ENCODE data around the gene PLEKHM2.

PLEKHM2 gene

GRCh38 chr1:15727866-15728534, 43.9 kb downstream of the PLEKHM2 start:
- no peak for DNase-seq

GRCh38 chr1:15728937-15729657, 45.0 kb downstream of the PLEKHM2 start:
- no peak for DNase-seq

DNA sequence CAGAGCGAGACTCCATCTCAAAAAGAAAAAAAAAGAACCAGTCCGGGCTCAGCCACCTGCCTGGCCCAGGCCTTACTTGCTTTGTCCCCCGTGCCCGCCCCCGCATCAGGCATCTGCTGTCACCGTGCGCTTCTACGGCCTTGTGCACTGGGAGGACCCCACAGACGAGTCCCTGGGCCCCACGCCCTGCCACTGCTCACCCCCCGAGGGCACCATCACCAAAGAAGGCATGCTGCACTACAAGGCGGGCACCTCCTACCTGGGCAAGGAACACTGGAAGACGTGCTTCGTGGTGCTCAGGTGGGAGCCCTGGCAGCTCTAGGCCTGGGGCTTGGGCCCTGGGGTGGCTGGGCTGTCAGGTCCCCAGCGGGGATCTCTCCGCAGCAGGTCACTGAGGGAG, 46.3 kb downstream of the PLEKHM2 start:
- no peak for DNase-seq

DNA sequence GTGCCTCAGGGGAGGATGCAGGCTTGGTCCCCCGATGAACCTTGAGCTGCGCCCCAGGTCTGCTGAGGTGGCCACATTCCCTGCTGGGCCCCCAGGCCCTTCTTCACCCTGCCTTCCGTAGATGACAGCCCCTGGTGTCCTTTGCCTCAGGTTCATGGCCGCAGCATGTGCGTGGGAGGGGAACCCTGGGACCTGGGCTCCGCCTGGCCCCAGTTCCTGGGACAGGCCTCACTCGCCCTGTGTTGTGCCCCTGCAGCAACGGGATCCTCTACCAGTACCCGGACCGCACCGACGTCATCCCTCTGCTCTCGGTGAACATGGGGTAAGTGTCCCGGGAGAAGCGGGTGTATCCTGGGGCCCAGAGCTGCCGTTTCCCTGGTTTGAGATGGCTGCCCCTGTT, 46.8 kb downstream of the PLEKHM2 start:
- DNase-seq = no peak

- DNase-seq = no peak
These were observed 47.9 kb downstream of the PLEKHM2 start for GRCh38 chr1:15731735-15732685.

DNA sequence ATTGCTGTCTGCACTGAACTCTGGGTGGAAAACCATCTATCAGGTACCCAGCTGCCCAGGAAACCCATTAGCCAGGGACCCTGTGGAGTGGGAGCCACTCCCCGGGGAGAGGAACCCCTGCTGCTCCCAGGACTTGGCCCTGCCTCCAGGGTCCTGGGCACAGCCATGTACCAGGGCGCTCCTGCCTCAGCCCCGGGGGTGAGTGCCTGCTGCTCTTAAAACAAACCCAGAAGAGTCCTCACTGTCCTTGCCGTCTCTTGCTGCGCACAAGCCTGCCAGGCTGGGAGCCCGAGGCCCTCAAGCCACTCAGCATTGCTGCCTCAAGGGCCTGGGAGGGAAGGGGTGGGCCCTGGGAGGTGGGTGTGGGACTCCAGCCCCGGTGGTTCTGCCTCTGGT, 48.6 kb downstream of the PLEKHM2 start:
- DNase-seq = no peak

DNA sequence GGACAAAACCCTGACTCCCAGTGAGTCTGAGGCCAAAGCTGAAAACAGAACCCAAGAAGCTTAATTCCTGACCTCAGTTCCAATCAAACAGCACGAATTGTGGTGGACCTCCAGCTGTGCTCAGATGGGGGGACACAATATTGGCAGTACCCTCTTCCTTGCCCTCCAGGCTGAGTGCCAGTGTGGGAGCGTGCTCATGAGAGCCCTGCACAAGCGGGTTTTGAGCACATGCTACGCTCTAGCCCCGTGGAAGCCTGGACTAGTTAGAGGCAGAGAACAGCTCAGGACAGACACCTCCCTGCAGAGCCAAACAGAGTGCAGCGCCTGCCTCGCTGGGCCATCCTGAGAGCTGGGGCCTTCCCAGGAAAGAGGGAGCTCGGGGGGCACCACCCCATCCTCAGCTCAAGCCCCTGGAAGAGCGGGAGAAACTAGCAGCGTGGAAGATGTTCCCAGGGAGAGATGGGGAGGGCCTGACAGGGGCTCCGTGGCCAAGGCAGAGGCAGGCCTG, 49.2 kb downstream of the PLEKHM2 start:
- no peak for DNase-seq

DNA sequence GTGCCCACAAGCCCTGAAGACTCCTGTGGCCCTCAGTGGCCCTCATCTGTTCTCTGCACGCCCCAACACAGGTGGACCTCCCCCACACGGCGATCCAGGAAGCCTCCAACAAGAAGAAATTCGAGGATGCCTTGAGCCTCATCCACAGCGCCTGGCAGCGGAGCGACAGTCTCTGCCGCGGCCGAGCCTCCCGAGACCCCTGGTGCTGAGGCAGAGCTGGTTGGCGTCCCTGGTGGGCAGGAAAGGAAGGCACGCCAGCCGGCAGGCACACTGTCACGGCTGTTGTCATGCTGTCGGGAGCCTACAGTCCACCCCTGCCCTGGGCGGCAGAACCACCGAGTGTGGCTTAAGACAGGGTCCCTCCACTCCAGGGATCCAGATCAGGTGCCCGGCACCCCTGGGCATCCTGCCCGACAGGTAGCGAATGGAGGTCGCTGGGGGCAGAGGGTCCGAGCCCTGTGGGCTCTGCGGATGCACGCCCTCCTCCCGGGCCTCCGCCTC, 49.7 kb downstream of the PLEKHM2 start:
- no peak for DNase-seq

- DNase-seq = no peak
These were observed 50.2 kb downstream of the PLEKHM2 start for GRCh38 chr1:15734296-15734695.

- DNase-seq = no peak
These were observed 50.8 kb downstream of the PLEKHM2 start for GRCh38 chr1:15734901-15735300.

DNA sequence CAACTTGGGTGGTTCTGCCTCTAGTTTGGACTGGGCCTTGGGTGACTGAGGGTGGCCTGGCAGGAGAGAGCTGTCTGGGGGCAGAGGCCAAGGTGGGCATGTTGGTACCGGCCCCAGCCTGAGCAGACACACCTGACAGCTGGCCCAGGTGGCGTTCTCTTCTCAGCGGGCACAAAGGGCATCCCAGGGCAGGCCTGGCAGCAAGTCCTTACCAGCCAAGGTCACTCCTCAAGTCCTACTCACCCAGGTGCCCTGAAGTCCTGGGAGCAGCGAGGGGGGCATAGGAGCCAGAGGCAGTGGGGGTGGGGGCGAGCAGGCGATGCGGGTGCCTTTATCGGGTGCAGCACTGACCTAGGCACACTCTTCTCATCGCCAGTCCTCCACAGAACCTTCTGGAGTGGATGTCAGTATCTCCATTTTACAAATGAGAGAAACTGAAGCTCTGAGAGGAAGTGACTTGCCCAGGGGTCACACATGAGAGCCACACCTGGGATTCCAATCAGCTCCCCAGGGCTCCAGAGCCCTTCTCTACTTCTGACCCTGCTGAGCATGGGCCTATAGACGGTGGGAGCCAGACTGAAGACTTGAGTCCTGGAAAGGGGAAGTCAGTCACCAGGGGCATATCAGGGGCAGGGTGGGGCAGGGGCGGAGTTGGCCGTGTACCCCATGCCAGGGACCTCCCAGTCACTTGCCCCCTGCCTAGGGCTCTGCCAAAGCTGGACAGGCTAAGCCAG, 51.4 kb downstream of the PLEKHM2 start:
- DNase-seq = no peak

GRCh38 chr1:15736038-15736891, 52.1 kb downstream of the PLEKHM2 start, which contains the start of gene SLC25A34:
TSS of gene SLC25A34 (plus strand) at chr1:15736258. CDS start at chr1:15736486, 228 bp downstream.
- no peak for DNase-seq

- no peak for DNase-seq
These were observed 52.8 kb downstream of the PLEKHM2 start for GRCh38 chr1:15736892-15737261.

- no peak for DNase-seq
These were observed 53.5 kb downstream of the PLEKHM2 start for GRCh38 chr1:15737324-15738319.

DNA sequence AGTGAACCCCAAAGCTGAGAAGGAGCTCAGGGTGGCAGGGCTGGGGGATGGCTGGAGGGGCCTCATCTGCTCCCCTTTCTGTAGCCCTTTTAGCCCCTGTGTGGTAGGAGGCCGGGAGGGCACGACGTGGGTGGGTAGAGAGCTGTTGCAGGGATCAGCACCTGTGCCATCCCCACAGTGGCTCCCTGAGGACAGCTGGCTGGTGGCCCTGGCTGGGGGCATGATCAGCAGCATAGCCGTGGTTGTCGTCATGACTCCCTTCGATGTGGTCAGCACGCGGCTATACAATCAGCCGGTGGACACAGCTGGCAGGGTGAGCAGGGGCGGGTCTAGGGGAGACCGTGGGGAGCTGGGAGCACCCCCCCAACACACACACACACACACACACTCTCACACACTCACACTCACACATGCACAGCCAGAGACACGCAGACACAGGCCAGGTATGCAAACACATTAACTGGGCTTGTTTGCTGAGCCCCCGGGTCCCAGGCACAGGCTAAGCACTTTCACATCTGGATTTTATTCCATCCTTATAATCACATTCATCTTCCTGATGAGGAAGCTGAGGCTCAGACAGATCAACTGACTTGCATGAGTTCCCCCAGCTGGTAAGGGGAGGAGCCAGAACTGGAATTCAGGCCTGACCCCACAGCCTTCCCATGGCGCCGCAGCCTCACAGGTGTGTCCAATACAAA, 54.4 kb downstream of the PLEKHM2 start:
- DNase-seq = no peak

DNA sequence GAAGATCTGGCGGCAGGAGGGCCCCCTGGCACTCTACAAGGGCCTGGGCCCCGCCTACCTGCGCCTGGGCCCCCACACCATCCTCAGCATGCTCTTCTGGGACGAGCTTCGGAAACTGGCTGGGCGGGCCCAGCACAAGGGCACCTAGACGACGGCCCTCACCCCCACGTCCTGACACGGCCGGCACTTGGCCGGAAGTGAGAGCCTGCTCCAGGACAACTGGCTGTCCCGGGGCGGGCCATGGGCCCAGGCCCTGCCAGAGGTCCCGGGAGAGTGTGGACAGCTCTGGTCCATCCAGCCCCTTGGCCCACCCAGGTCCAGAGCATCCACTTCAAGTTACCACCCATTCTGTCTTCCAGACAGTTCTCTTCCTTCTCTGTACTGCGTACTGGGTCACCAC, 55.1 kb downstream of the PLEKHM2 start:
- no peak for DNase-seq

- DNase-seq = no peak
These were observed 55.6 kb downstream of the PLEKHM2 start for GRCh38 chr1:15739745-15740144.

- peak; percentile 82 for DNase-seq
These were observed 57.1 kb downstream of the PLEKHM2 start for GRCh38 chr1:15740924-15741850.
